Right lobe of liver (tissue), 4 donors: ENCODE data around the gene C19orf67.

ENCODE experiments used
- POLR2A ChIP-seq: fragments of 450-650 bp; IDR thresholded peaks from one replicate; pipeline ENCODE4 v1.6.1; 2017; ENCODE audit warnings: antibody characterized with exemption, mild to moderate bottlenecking
- TF ChIP-seq, protein P1 (sequence below), 4 donors: fragments of 200-600 bp in 3 of 4; fragments of 450-650 bp in 1 of 4; IDR thresholded peaks; one replicate each; pipeline versions ENCODE4 v1.5.1 to v1.8.0; 2016 to 2022; ENCODE audit warnings: antibody characterized with exemption in 4 of 4, mild to moderate bottlenecking in 2 of 4
- donor health status: DM: no; HTN: no; CAD: no.
- donor health status: DM: no; HTN: no; CAD: no.
- donor health status: DM: no; HTN: yes; CAD: no.

DNA sequence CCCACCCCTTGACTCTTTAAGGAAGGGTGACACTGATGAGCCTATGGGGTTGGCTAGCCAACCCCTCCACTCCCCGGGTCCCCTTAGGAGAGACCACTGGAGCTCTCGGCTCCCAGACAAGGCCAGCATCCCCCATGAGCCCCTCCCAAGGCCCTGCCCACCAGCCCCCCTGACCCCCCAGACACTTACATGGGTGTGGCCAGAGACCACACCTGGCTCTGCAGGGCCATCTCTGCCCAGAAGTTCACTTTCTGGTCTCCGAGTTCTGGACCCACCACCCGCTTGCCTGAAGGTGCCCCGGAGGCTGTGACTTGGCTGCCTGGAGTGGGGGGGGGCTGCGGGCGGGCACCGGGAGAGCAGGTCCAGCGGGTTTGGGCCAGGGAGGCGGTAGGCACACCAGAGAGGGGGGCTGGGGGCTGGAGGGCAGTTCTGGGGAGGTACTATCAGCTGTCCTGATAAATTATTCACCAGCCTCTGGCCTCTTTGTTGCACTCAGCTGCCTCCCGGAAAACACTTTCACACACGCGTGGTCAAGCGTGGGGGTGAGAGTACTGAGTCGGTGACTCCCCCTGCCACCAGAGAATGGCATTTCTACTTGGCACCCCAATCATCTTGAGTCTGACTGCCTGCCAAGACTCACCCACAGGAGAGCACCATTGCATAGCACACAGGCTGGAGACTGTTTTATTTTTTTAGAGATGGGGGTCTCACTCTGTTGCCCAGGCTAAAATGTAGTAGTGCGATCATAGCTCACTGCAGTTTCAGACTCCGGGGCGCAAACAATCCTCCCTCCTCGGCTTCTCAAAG lies 23.6 kb downstream of the C19orf67 start, which contains the start of gene PALM3:
- TF ChIP-seq, protein P1, sequence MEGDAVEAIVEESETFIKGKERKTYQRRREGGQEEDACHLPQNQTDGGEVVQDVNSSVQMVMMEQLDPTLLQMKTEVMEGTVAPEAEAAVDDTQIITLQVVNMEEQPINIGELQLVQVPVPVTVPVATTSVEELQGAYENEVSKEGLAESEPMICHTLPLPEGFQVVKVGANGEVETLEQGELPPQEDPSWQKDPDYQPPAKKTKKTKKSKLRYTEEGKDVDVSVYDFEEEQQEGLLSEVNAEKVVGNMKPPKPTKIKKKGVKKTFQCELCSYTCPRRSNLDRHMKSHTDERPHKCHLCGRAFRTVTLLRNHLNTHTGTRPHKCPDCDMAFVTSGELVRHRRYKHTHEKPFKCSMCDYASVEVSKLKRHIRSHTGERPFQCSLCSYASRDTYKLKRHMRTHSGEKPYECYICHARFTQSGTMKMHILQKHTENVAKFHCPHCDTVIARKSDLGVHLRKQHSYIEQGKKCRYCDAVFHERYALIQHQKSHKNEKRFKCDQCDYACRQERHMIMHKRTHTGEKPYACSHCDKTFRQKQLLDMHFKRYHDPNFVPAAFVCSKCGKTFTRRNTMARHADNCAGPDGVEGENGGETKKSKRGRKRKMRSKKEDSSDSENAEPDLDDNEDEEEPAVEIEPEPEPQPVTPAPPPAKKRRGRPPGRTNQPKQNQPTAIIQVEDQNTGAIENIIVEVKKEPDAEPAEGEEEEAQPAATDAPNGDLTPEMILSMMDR (IDR thresholded peaks at IDR 0.05): no peak
- no peak for TF ChIP-seq POLR2A
